K562 (cell line): Measurements from ENCODE around the gene CERCAM. TPM values are rescaled to one million over a fixed set of nuclear protein-coding genes. Genes with fewer than 3 reads are reported as not detected.
A peak's percentile ranks its signal among the peaks of the same experiment; 100 is the strongest.

Experiments
- CXXC5 ChIP-seq: fragments of 250-450 bp; sonication (Bioruptor Pico); IDR thresholded peaks from 2 replicates; pipeline ENCODE4 v1.8.0; 2022; ENCODE audit warnings: inconsistent platforms, mild to moderate bottlenecking, moderate library complexity
- E2F5 ChIP-seq: sonication (generic); formaldehyde crosslinking; IDR thresholded peaks from 2 replicates; pipeline ENCODE4 v1.8.0; 2022; ENCODE audit warnings: mild to moderate bottlenecking, missing genetic modification reagents
- EP400 ChIP-seq: fragments of 450-650 bp; IDR thresholded peaks from 2 replicates; pipeline ENCODE4 v1.6.1; 2017; ENCODE audit warnings: antibody characterized with exemption, mild to moderate bottlenecking, moderate library complexity
- FOXK1 ChIP-seq: sonication (generic); formaldehyde crosslinking; IDR thresholded peaks from 2 replicates; pipeline ENCODE4 v1.8.0; 2022; ENCODE audit warnings: missing genetic modification reagents, mild to moderate bottlenecking, borderline replicate concordance
- GTF2E2 ChIP-seq: fragments of 200-800 bp; sonication (Bioruptor generic); IDR thresholded peaks from 2 replicates; pipeline ENCODE4 v1.6.1; 2016; ENCODE audit warnings: missing genetic modification characterization, missing compliant biosample characterization
- HDAC1 ChIP-seq, 2 experiments: fragments of 450-650 bp; IDR thresholded peaks; 2 replicates each; pipeline ENCODE4 v1.6.1; 2016 to 2017; ENCODE audit warnings: inconsistent platforms in 1 of 2, mild to moderate bottlenecking in 1 of 2, moderate library complexity in 1 of 2
- HDAC8 ChIP-seq: fragments of 450-650 bp; IDR thresholded peaks from 2 replicates; pipeline ENCODE4 v1.6.1; 2016; ENCODE audit warnings: mild to moderate bottlenecking, missing genetic modification characterization, moderate library complexity, missing compliant biosample characterization
- HES1 ChIP-seq: fragments of 450-650 bp; IDR thresholded peaks from 2 replicates; pipeline ENCODE4 v1.6.1; 2016; ENCODE audit warnings: low read depth, mild to moderate bottlenecking, moderate library complexity
- LEF1 ChIP-seq: fragments of 450-650 bp; IDR thresholded peaks from 2 replicates; pipeline ENCODE4 v1.6.1; 2016; ENCODE audit warnings: mild to moderate bottlenecking
- NCOR1 ChIP-seq: fragments of 450-650 bp; IDR thresholded peaks from 2 replicates; pipeline ENCODE4 v1.6.1; 2016; ENCODE audit warnings: mild to moderate bottlenecking, moderate library complexity
- NFXL1 ChIP-seq: fragments of 450-650 bp; formaldehyde crosslinking; IDR thresholded peaks from 2 replicates; pipeline ENCODE4 v1.4.0; 2021; ENCODE audit warnings: mild to moderate bottlenecking
- PHF8 ChIP-seq: fragments of 200-600 bp; sonication (generic); IDR thresholded peaks from 2 replicates; pipeline ENCODE4 v1.6.1; 2012; ENCODE audit warnings: mixed run types, mild to moderate bottlenecking, inconsistent platforms, low read length, moderate library complexity, borderline replicate concordance
- POLR2AphosphoS5 ChIP-seq: IDR thresholded peaks from 2 replicates; pipeline ENCODE4 v1.6.1; 2011; ENCODE audit warnings: mild to moderate bottlenecking, low read depth, low read length, moderate library complexity; ENCODE audit not compliant: control insufficient read depth, insufficient read depth
- SMARCC2 ChIP-seq: fragments of 450-650 bp; IDR thresholded peaks from 2 replicates; pipeline ENCODE4 v1.6.1; 2017; ENCODE audit warnings: antibody characterized with exemption, moderate library complexity, mild to moderate bottlenecking, low read depth
- TCF3 ChIP-seq: sonication (generic); formaldehyde crosslinking; IDR thresholded peaks from 2 replicates; pipeline ENCODE4 v1.4.0; 2020; ENCODE audit warnings: mild to moderate bottlenecking, missing genetic modification reagents
- TRIM24 ChIP-seq, 2 experiments: fragments of 450-650 bp; IDR thresholded peaks; 2 replicates each; pipeline ENCODE4 v1.6.1; 2016
- ZBTB1 ChIP-seq: sonication (generic); formaldehyde crosslinking; IDR thresholded peaks from 2 replicates; pipeline ENCODE4 v1.8.1; 2023; ENCODE audit warnings: missing genetic modification reagents, low read depth, mild to moderate bottlenecking, borderline replicate concordance
- ZBTB17 ChIP-seq: fragments of 450-650 bp; formaldehyde crosslinking; IDR thresholded peaks from 2 replicates; pipeline ENCODE4 v1.4.0; 2020; ENCODE audit warnings: mild to moderate bottlenecking
- ZKSCAN1 ChIP-seq: fragments of 150-350 bp; IDR thresholded peaks from 2 replicates; pipeline ENCODE4 v1.6.1; 2016; ENCODE audit warnings: low read depth, low read length
- ZNF134 ChIP-seq: fragments of 250-450 bp; sonication (Bioruptor Pico); conservative IDR thresholded peaks from 2 replicates; pipeline ENCODE4 v1.4.0; 2020
- ZNF212 ChIP-seq: fragments of 450-650 bp; formaldehyde crosslinking; IDR thresholded peaks from 2 replicates; pipeline ENCODE4 v1.4.0; 2020; ENCODE audit warnings: mild to moderate bottlenecking
- ZNF639 ChIP-seq, 2 experiments: fragments of 200-800 bp in 1 of 2; sonication (Bioruptor generic) in 1 of 2; sonication (generic) in 1 of 2; formaldehyde crosslinking in 1 of 2; IDR thresholded peaks in 1 of 2; conservative IDR thresholded peaks in 1 of 2; 2 replicates each; pipeline versions ENCODE4 v1.5.0 to v1.6.1; 2016 to 2020; ENCODE audit warnings: missing compliant biosample characterization in 1 of 2, missing genetic modification characterization in 1 of 2, missing genetic modification reagents in 1 of 2
- ZNF780A ChIP-seq: fragments of 250-450 bp; sonication (Bioruptor Pico); IDR thresholded peaks from 2 replicates; pipeline ENCODE4 v1.5.0; 2021; ENCODE audit warnings: mild to moderate bottlenecking
- polyA plus RNA-seq, 8 experiments: library from polyadenylated mRNA; depleted of rRNA in 4 of 8; stranded (reverse) in 5 of 8; unstranded in 3 of 8; fragments of >200 nt; fragmentation: Nextera tagmentation in 2 of 8; fragmentation: Illumina TruSeq in 1 of 8; extraction: Ambion mirVana in 2 of 8; extraction: Trizol in 1 of 8; gene quantifications; 2 replicates each; pipeline versions ENCODE4 v1.2.1 to v1.2.3, GENCODE V29; 2011 to 2014; ENCODE audit warnings: inconsistent platforms in 1 of 8, missing spikeins in 1 of 8
- total RNA-seq, 7 experiments: library from RNA; depleted of rRNA in 6 of 7; stranded (reverse); fragments of >200 nt in 6 of 7; fragmentation: Illumina TruSeq in 2 of 7; extraction: Trizol in 2 of 7; gene quantifications; 2 replicates each; pipeline versions ENCODE4 v1.2.1 to v1.2.3, GENCODE V29; 2011 to 2021; ENCODE audit warnings: low replicate concordance in 1 of 7
- TF ChIP-seq, protein P1 (sequence below): fragments of 450-650 bp; IDR thresholded peaks from 2 replicates; pipeline ENCODE4 v1.6.1; 2016

Gene CERCAM
- total and polyA plus RNA-seq, 9 of the 15 experiments (the other 6 are each of a cell fraction or from before 2014, with no cell fraction given): 0.75 to 24.0 (median 18.0) TPM

GRCh38 chr9:128428644-128429512, 8.2 kb downstream of the CERCAM start (continued):
- TF ChIP-seq HES1: no peak
- TF ChIP-seq NFXL1 (CRISPR knock-in tag): no peak
- TF ChIP-seq TCF3 (CRISPR knock-in tag): peak; percentile 47
- TF ChIP-seq CXXC5 (CRISPR knock-in tag): peak; percentile 50
- peak; percentile 88 for TF ChIP-seq EP400
- TF ChIP-seq, protein P1, sequence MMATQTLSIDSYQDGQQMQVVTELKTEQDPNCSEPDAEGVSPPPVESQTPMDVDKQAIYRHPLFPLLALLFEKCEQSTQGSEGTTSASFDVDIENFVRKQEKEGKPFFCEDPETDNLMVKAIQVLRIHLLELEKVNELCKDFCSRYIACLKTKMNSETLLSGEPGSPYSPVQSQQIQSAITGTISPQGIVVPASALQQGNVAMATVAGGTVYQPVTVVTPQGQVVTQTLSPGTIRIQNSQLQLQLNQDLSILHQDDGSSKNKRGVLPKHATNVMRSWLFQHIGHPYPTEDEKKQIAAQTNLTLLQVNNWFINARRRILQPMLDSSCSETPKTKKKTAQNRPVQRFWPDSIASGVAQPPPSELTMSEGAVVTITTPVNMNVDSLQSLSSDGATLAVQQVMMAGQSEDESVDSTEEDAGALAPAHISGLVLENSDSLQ: peak; percentile 30; the same call in 1 of the 2 replicates
- TF ChIP-seq HDAC1 (IDR thresholded peaks at IDR 0.05): peak in 1 of 2 experiments; percentile 52; a peak in 1 of 4 replicates
- 0 out of 2 replicates have a peak, but pooled peaks have one; percentile 19 for TF ChIP-seq NCOR1
- TF ChIP-seq ZKSCAN1: 0 out of 2 replicates have a peak, but pooled peaks have one; percentile 12
- peak; percentile 50; the same call in 1 of the 2 replicates for TF ChIP-seq ZNF134 (CRISPR knock-in tag)
- peak; percentile 57 for TF ChIP-seq ZBTB1 (CRISPR knock-in tag)
- TF ChIP-seq POLR2AphosphoS5: peak; percentile 58; the same call in 1 of the 2 replicates
- no peak for TF ChIP-seq SMARCC2
- peak; percentile 45; the same call in 1 of the 2 replicates for TF ChIP-seq ZBTB17
- TF ChIP-seq HDAC8 (tag): 0 out of 2 replicates have a peak, but pooled peaks have one; percentile 43
- TF ChIP-seq E2F5 (CRISPR knock-in tag): peak; percentile 68; the same call in 1 of the 2 replicates
- no peak for TF ChIP-seq ZNF780A
- TF ChIP-seq FOXK1 (CRISPR knock-in tag): peak; percentile 82; the same call in 1 of the 2 replicates
- 0 out of 4 replicates have a peak, but pooled peaks of 1 of the 2 experiments have one; percentile 27 for TF ChIP-seq TRIM24 (IDR thresholded peaks at IDR 0.05)
- TF ChIP-seq GTF2E2 (tag): peak; percentile 44; the same call in 1 of the 2 replicates
- TF ChIP-seq PHF8: peak; percentile 61; the same call in 1 of the 2 replicates
- no peak for TF ChIP-seq ZNF212
- peak in 1 of 2 experiments; percentile 71; a peak in 1 of 4 replicates for TF ChIP-seq ZNF639 (CRISPR knock-in tag; conservative IDR thresholded peaks at IDR 0.05 in 1 of 2, IDR thresholded peaks at IDR 0.05 in 1 of 2)
- 0 out of 2 replicates have a peak, but pooled peaks have one; percentile 39 for TF ChIP-seq LEF1
